Liver (tissue), 9 donors: ENCODE results near the gene IMPG1. TPM values are rescaled to one million over a fixed set of nuclear protein-coding genes. Genes with fewer than 3 reads are reported as not detected.

Source experiments
- DNase-seq: peaks from one replicate; pipeline ENCODE4 v3.0.0-alpha.2; 2017; ENCODE audit warnings: low spot score
- H3K27ac ChIP-seq, 2 donors: one replicate each; pipeline ENCODE4 v1.7.0; 2013; ENCODE audit warnings: inconsistent platforms in 2 of 2, low read length in 2 of 2, control low read depth in 1 of 2, low read depth in 1 of 2, mild to moderate bottlenecking in 1 of 2
- H3K27me3 ChIP-seq, 4 donors: one replicate each; pipeline versions ENCODE4 v1.6.1 to v1.7.0; 2013; ENCODE audit warnings: low read length in 3 of 4, inconsistent platforms in 1 of 4, mild to moderate bottlenecking in 1 of 4, moderate library complexity in 1 of 4; ENCODE audit not compliant: control insufficient read depth in 4 of 4, insufficient read depth in 4 of 4
- H3K36me3 ChIP-seq, 4 donors: one replicate each; pipeline versions ENCODE4 v1.6.1 to v1.7.0; 2013; ENCODE audit warnings: low read length in 3 of 4, mild to moderate bottlenecking in 3 of 4, low read depth in 1 of 4, moderate library complexity in 1 of 4; ENCODE audit not compliant: control insufficient read depth in 4 of 4, insufficient read depth in 3 of 4
- H3K4me1 ChIP-seq, 4 donors: one replicate each; pipeline versions ENCODE4 v1.6.1 to v1.7.0; 2013; ENCODE audit warnings: low read length in 3 of 4, mild to moderate bottlenecking in 3 of 4, moderate library complexity in 1 of 4; ENCODE audit not compliant: control insufficient read depth in 4 of 4, insufficient read depth in 4 of 4
- H3K4me3 ChIP-seq, 3 donors: one replicate each; pipeline versions ENCODE4 v1.6.1 to v1.7.0; 2013; ENCODE audit warnings: low read length in 3 of 3, control low read depth in 1 of 3, low read depth in 1 of 3, mild to moderate bottlenecking in 1 of 3
- H3K9ac ChIP-seq, 2 donors: one replicate each; pipeline ENCODE4 v1.7.0; 2013; ENCODE audit warnings: low read length in 2 of 2, mild to moderate bottlenecking in 2 of 2, moderate library complexity in 2 of 2, control low read depth in 1 of 2, low read depth in 1 of 2
- H3K9me3 ChIP-seq, 4 donors: one replicate each; pipeline versions ENCODE4 v1.6.1 to v1.7.0; 2013; ENCODE audit warnings: low read length in 3 of 4; ENCODE audit not compliant: control insufficient read depth in 4 of 4
- ATF3 ChIP-seq: IDR thresholded peaks from 2 replicates; pipeline ENCODE4 v1.6.1; 2016; ENCODE audit warnings: antibody characterized with exemption
- CTCF ChIP-seq: fragments of 150-350 bp; IDR thresholded peaks from 2 replicates; pipeline ENCODE4 v1.5.1; 2017; ENCODE audit warnings: improper control_type of control experiment, low read depth, low read length; ENCODE audit not compliant: missing input control
- EGR1 ChIP-seq, 2 donors: IDR thresholded peaks; 2 replicates each; pipeline ENCODE4 v1.6.1; 2016 to 2018; ENCODE audit warnings: antibody characterized with exemption in 2 of 2, low read depth in 2 of 2
- FOXA1 ChIP-seq: IDR thresholded peaks from 2 replicates; pipeline ENCODE4 v1.6.1; 2016; ENCODE audit warnings: antibody characterized with exemption
- GABPA ChIP-seq, 2 donors: IDR thresholded peaks in 1 of 2; conservative IDR thresholded peaks in 1 of 2; 2 replicates each; pipeline ENCODE4 v1.6.1; 2016; ENCODE audit warnings: antibody characterized with exemption in 2 of 2, mild to moderate bottlenecking in 1 of 2, moderate library complexity in 1 of 2
- HNF4A ChIP-seq, 2 donors: conservative IDR thresholded peaks; 2 replicates each; pipeline ENCODE4 v1.6.1; 2016; ENCODE audit warnings: antibody characterized with exemption in 2 of 2, mild to moderate bottlenecking in 2 of 2
- HNF4G ChIP-seq: IDR thresholded peaks from 2 replicates; pipeline ENCODE4 v1.6.1; 2016; ENCODE audit warnings: antibody characterized with exemption
- MAX ChIP-seq: IDR thresholded peaks from 2 replicates; pipeline ENCODE4 v1.6.1; 2016; ENCODE audit warnings: antibody characterized with exemption
- REST ChIP-seq: IDR thresholded peaks from 2 replicates; pipeline ENCODE4 v1.6.1; 2016; ENCODE audit warnings: antibody characterized with exemption, mild to moderate bottlenecking
- YY1 ChIP-seq: IDR thresholded peaks from 2 replicates; pipeline ENCODE4 v1.6.1; 2016; ENCODE audit warnings: antibody characterized with exemption, mild to moderate bottlenecking
- ZBTB33 ChIP-seq: IDR thresholded peaks from 2 replicates; pipeline ENCODE4 v1.6.1; 2016; ENCODE audit warnings: antibody characterized with exemption
- WGBS: extraction: QIAGEN DNeasy Blood & Tissue Kit; methylation state at CpG from one replicate; pipeline ENCODE4 v1.1.7; 2013; 5-methylcytosine and 5-hydroxymethylcytosine counted together
- polyA plus RNA-seq, 2 donors: library from polyadenylated mRNA; stranded (reverse) in 1 of 2; unstranded in 1 of 2; fragments of 200-250 nt in 1 of 2; fragments of >200 nt in 1 of 2; fragmentation: Nextera tagmentation in 1 of 2; extraction: Ambion mirVana in 1 of 2; gene quantifications; one replicate each; pipeline versions ENCODE4 v1.2.1 to v1.2.3, GENCODE V29; 2013 to 2015
- total RNA-seq, 2 donors: library from RNA; depleted of rRNA; stranded (reverse); fragments of >200 nt; gene quantifications; one replicate each; pipeline ENCODE4 v1.2.3, GENCODE V29; 2014
- donor health status: healthy.
- donor health status: healthy.
- donor health status: healthy.
- donor health status: healthy.
- donor health status: healthy.

The IMPG1 gene
- total and polyA plus RNA-seq, 4 donors: not detected

GRCh38 chr6:75926293-75927168 is 145.9 kb downstream of the IMPG1 start:
- WGBS: 89% methylated on average over 5 of the region's 5 CpGs
- no peak overlapping the region for H3K4me3 ChIP-seq

More at GRCh38 chr6:75926293-75927168, 145.9 kb downstream of the IMPG1 start:
- H3K9ac ChIP-seq: no peak overlapping the region
- H3K36me3 ChIP-seq: no peaks in the 10 kb centered on the region
- no peaks in the 10 kb centered on the region for H3K4me1 ChIP-seq
- no peak for TF ChIP-seq HNF4G
- TF ChIP-seq MAX: no peak
- TF ChIP-seq CTCF: no peak
- no peak for TF ChIP-seq FOXA1
- no peak for TF ChIP-seq GABPA (IDR thresholded peaks at IDR 0.05 in 1 of 2, conservative IDR thresholded peaks at IDR 0.05 in 1 of 2)
- no peak for TF ChIP-seq ATF3
- no peak for TF ChIP-seq YY1
- no peak for TF ChIP-seq HNF4A (conservative IDR thresholded peaks at IDR 0.05)
- no peak for TF ChIP-seq EGR1 (IDR thresholded peaks at IDR 0.05; ENCODE audit: low read depth in 2 of 2)
- TF ChIP-seq REST: no peak
- no peak for TF ChIP-seq ZBTB33
- H3K27ac ChIP-seq: no peak overlapping the region
- H3K27me3 ChIP-seq: no peaks in the 10 kb centered on the region
- H3K9me3 ChIP-seq: no peaks in the 10 kb centered on the region
- DNase-seq: no peak
